GM18951 (cell line): ENCODE data around the gene TMEM184B.

ENCODE experiments used
- POLR2A ChIP-seq: IDR thresholded peaks from 4 replicates; pipeline ENCODE4 v1.6.1; 2011; ENCODE audit warnings: mild to moderate bottlenecking; ENCODE audit not compliant: insufficient read length, insufficient read depth; ENCODE audit errors: extremely low read depth
- in situ Hi-C: fragments of 300-500 bp; cut with MboI; formaldehyde crosslinking; loops from one replicate; pipeline ENCODE4 v1.12.0; 2022; ENCODE audit warnings: low sequenced_read_pairs, mixed read lengths, inconsistent platforms; ENCODE audit not compliant: unreplicated experiment

TMEM184B gene

DNA sequence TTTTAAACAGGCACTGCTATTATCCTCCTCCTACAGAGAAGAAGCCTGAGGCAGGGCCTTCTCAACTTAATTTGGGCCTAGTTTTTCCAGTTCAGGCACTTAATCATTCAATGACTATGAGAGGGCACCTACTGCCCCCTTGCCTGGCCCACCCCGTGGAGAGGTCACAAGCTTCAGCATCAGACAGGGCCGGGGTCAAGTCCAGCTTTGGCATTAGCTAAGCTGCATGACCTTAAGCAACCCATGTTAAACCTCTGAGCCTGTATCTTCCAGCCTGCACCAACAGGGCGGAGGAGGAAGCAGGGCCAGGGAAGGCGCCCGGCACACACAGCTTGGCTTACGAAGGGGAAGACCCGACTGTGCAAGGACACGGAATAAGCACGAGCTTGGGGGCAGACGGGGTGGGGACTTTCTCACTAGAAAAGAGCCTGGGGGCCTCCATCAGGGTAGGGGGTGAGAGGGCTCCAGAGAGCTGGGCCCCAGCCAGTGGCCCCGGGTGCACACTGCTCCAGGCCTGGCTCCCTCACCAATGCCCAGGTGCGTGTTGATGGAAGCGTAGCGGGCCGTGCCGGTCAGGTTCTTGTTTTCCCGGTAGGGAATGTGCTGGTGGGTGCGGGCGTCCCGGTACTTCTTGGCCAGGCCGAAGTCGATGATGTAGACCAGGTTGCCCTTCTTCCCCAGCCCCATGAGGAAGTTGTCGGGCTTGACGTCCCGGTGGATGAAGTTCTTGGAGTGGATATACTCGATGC is 27.6 kb upstream of the TMEM184B start:
- TF ChIP-seq POLR2A: no peak
- in situ Hi-C loops: no loop called here

DNA sequence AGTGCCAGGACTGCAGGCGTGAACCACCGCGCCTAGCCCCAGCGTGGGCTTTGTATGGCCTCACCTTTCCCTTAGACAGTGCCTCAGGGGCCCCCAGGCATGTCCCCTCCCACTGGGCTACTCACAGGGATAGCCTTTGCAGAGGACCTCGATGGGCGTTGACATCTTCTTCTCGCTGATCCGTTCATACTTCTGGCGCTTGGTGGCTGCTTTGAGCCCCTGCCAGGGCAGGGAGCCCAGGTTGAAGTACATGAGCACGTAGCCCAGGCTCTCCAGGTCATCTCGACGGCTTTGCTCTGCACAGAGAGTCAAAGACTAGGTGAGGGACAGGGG is 26.9 kb upstream of the TMEM184B start:
- TF ChIP-seq POLR2A: no peak
- in situ Hi-C loops: no loop called here

DNA sequence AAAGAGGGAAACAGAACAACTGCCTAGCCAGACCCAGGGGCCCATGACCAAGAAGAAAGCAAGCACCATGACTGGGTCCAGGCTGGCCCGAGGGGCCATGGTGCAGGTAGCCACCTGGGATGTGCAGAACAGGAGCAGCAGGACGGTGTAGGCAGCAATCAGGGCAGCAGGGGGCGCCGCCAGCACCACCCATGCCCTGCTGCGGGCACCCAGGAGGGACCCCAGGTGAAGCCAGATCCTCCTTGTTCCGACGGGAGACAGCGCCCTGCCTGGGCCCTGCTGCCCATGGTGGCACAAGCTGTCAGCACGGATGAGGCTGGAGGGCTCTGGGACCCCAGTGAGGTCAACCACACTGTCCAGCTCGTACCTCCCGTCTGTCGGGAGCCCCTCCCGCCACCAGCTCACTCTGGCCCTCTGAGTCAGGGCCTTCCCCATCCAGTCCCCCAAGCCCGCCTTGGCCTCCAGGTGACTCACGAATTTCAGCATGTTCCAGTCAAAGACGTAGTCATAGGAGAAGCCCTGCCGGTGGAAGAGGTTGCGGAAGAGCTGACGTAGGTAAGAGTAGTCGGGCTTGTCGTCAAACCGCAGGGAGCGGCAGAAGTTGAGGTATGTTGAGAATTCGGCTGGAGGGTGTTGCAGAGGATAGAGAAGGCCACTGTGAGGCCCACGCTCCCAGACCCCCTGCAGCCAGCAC is 25.6 kb upstream of the TMEM184B start:
- in situ Hi-C loops: no loop called here
- TF ChIP-seq POLR2A: no peak

GRCh38 chr22:38296372-38296771 is 23.6 kb upstream of the TMEM184B start:
- in situ Hi-C loops: no loop called here
- no peak for TF ChIP-seq POLR2A

DNA sequence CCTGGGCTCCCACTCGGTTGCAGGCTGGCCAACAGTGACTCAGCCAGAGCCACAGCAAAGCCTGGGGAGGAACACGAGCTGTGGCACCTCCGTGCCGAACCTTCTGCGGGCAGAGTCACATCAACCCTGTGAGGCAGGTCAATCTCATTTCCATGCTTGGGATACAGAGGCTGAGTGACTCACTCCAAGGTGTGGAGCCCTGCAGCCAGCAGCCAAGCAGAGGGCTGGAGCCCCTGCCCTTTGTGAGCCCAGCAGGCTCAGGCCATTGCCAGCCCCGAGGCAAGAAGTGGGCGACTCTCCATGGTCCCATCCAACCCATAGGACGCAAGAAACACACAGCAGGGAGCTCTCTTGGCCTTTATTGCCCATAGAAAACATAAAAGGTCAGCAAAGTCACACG is 23.1 kb upstream of the TMEM184B start:
- in situ Hi-C loops: no loop called here
- TF ChIP-seq POLR2A: no peak

GRCh38 chr22:38295339-38295738 is 22.5 kb upstream of the TMEM184B start:
- in situ Hi-C loops: no loop called here
- TF ChIP-seq POLR2A: no peak

DNA sequence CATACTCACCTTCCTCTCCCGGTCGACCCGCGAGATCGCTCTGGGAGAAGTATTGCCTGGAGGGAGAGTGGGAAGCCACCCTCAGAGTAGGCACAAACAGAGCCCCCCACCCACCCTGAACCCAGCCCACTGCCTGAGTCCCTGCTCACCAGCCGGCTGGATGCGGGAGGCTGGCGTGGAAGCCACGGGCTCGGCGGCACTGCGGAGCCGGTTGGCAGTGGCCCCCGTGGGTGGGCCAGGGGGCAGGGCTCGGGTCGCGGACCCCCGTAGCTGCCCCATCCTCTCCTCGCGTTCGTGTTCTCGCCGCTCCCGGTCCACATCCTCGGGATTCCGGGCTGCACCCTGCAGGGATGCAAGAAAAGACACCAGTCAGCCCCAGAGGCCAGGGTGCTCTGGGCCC is 21.4 kb upstream of the TMEM184B start:
- no peak for TF ChIP-seq POLR2A
- in situ Hi-C loops: no loop called here

GRCh38 chr22:38292694-38293093 is 19.9 kb upstream of the TMEM184B start:
- no peak for TF ChIP-seq POLR2A
- in situ Hi-C loops: no loop called here

DNA sequence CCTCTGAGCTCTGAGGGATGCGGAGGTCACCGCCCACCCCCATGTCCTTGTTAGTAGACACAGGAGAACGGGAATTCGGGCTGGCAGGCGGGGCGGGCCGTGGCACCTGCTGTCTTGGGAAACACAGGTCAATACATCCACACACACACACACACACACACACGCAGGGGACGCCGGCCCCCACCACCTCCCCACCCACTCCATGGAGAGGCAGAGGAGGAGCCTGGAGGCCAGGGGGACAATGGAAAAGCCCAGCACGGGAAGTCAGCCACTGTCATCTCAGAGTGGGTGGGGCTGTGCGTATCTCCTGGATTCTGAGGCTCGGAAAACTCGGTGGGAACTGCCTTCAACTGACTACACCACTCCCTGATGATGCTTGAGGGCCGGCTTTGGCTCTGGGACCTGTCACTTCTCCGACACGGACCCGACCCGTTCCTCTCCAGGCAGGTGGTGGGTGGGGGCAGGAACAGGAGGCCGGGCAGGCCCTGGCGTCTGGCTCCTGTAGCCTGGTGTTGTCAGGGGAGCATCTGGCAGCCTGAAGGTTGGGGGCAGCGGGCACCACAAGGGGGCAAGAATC is 18.5 kb upstream of the TMEM184B start:
- in situ Hi-C loops: no loop called here
- no peak for TF ChIP-seq POLR2A

DNA sequence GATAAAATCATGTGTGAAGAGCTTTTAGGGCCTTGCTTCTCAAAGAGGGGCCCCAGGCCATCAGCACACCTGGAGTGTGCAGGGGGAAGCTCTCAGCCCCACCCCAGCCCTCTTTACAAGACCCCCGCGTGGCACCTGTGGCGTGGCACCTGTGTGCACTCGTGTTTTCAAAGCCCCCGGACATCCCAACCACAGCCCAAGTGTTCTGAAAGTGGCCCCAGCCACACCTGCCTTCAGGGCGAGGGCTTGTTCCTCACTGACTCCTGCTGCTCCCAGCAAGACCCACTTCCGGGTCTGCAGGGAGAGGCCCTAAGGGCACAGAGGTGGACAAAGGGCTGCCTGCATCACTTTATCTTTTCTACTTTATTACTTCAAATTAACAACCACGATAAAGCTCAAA is 17.5 kb upstream of the TMEM184B start:
- peak; percentile 13 for TF ChIP-seq POLR2A
- in situ Hi-C loops: no loop called here

DNA sequence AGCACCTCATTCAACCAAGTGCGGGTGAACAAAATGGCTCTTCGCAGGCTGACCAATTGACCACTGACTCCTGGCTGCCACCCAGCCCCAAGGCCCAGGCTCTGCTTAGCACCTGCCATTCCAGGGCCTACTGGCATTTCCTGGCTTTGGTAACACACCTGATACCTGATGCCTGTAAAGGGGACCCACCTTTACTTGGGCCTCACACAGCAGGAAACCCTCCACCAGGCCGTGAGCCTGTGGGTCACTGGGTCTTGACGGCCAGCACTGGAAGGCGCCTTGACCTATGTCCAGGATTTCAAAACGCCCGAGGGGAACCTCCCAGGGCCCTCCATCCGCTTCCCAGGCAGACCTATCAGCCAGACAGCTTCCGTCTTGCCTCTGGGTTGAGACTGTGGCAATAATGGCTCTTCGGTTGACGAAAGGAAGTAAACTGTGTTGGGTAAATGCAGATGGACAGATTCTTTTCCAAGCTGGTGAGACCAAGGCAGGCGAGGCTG is 16.8 kb upstream of the TMEM184B start:
- in situ Hi-C loops: no loop called here
- no peak for TF ChIP-seq POLR2A

DNA sequence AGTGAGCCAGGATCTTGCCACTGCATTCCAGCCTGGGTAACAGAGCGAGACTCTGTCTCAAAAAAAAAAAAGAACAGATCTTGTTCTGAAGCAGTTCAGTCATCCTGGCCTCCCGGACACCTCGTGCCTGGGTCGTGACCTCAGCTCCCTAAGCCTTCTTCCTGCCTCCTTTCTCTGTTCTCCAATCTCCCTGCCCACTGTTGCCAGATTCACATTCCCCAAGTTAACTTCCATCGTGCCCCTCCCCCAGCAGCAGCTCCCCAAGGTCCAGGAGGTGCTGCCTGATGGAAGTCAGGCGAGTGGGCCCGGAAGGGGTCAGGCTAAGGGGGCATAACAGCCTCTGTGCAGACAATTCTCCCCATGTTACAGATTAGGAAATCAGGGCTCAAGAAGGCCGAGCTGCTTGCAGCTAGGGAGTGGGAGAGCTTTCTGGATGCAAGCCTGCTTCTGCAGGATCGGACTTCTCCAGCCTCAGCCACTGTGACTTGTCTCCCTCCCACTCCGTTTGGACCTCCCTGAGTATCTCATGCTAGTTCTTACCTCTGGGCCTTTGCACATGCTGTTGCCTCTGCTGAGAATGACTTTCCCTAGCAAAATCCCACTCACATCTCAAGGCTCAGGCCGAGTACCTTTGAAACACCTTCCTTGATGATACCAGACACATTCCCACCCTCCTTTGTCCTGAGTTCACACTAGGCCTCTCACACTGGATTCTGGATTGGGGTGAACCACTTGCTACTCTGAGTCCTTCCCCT is 14.3 kb upstream of the TMEM184B start:
- in situ Hi-C loops: no loop called here

DNA sequence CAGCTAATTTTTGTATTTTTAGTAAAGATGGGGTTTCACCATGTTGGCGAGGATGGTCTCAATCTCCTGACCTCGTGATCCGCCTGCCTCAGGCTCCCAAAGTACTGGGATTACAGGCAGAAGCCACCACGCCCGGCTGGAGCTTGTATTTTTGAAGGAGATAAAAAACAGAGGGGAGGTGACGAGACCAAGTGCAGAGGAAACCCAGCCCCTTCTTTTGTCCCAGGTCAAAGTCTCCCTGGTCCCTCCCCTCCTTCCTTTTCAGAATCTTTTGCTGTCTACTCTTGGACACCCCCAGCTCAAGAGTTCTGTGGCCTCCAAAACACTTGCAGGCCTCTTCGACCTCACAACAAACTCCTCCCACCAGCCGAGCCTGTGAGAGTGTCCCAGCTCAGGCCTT is 12.2 kb upstream of the TMEM184B start:
- in situ Hi-C loops: no loop called here
- TF ChIP-seq POLR2A: no peak

More for the DNA sequence above, 14.3 kb upstream of the TMEM184B start:
- no peak for TF ChIP-seq POLR2A
